ENCODE measurements around the gene GTF2IRD1.

GRCh38 chr7:74512762-74513161 lies 59.1 kb downstream of the GTF2IRD1 start:
- no peak for TF ChIP-seq CTCF (IDR thresholded peaks at IDR 0.05)
- no peak for TF ChIP-seq POLR2A (IDR thresholded peaks at IDR 0.05)
